NAMALWA (cell line): ENCODE results near the gene HAPLN1.
A peak's percentile ranks its signal among the peaks of the same experiment; 100 is the strongest.
"Not testable (repeated sequence)": the region's sequence is repeated elsewhere in the genome, so short reads cannot be mapped to it uniquely, and the experiment has no call there.

Source experiments
- DNase-seq: peaks from one replicate; pipeline ENCODE4 v3.0.0-alpha.2; 2015; ENCODE audit warnings: low spot score

Gene HAPLN1

DNA sequence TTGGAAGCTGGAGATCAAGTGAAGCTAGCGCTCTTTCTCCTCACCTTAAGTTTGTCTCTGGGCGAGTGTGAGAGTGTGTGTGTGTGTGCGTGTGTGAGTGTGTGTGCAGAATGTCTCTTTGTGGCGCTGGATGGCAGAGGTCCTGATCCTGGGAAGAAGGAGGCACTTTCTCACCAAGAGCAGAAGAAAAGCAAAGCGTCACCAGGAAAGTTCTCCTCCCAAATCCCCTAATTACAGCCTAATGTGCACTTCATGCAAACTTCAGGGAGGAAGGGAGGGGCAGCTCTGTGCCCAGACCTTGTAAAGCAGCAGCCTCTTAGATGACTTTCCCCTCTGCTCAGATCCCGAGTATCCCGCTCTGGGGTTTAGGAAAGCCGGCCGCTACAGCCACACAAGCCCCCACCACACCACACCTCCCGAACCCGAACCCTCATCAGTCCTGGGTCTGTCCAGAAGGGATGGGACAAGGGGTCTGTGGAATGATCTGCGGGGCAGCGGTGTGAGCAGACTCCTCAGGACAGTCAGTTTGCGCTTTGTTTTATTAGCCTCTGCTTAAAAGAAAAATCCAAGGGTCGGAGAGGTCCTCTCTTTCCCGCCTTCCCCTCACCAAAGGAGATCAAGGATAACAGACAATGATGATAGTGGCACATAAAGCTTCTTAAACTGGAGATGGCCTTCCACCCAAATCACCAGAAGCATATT, at the start of gene HAPLN1:
Gene HAPLN1, minus strand, starts transcription at position 20 of the 702 bp plus-strand sequence. CDS start 47,332 bp downstream, outside the sequence.
- DNase-seq = no peak

DNA sequence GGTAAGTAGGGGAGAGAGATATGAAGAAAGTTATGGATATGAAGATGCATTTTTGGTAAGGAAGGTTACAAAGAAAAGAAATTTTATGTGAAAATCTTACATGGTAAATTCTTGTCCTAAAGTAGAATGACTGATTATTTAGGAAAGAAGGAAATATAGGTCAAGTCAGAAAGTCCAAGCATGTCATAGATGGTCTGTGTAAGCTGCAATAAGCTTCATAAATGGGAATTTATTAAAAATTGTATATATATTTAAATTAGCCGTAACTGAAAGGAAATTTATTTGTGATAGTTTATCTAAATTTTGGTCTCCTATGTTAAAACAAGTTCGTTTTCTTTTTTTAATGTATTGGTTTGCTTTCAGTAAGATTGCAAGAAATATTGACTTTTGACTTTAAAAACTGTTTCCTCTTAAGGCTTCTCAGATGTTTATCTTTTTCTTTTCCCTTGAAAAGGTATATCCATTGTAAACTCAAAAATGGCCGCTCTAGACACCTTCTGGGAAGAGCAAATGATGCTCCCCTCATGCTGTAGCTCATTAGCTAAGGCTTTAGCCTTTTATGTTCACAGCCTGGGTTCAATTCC, 46.8 kb upstream of the HAPLN1 start:
- DNase-seq = peak; percentile 10

DNA sequence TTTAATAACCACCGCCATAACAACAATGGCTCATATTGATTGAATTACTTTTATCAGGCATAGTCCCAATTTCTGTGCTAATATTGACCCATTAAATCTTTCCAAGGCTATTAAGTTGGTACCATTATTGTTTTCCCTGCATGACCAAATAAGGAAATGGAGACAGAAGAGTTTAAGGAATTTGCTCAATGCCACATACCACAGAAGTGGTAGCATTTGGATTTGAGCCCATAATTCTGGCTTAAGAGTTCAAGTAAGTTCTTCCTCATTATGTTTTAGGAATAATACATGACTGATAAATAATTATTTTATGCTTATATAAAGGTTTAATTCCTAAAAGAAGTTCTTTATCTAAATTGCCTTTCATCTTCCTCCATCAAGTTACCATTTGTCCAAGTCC, 43.4 kb upstream of the HAPLN1 start:
- no peak for DNase-seq

DNA sequence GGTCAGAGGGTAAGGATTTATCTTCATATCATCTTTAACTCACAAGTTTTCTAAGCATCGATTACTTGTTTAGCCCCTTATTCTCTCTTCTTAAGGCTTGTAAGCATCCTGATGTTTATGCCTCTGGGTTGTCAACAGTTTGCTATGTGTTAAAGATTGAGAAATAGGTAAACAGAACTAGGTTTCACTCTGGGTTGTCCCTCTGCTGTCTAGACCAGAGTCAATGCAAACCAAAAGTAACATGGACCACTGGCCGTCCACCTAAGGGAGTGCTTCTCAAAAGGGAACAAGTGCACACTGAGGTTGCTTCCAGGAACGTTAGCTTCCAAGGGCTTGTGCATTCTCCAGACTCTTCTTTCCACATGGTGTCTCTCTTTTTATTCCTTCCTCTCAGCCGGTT, 39.9 kb upstream of the HAPLN1 start:
- no peak for DNase-seq

DNA sequence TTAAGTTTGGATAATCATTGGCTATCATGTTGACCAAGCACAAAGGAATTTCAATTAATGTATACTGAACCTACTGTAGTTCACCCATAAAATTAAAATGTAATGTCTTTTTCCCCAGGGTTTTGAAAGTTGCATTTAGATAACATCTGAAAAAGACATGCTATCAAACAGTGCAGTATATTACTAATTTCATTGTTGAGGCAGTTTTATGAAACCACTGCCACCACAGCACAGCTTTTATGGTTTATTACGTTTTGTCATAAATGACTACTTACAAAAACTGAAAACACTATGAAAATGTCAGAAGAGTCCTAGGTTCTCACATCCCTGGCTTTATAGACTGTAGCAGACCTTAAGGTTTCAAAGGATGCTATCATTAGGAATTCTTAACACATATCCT, 32.0 kb upstream of the HAPLN1 start:
- DNase-seq = no peak

DNA sequence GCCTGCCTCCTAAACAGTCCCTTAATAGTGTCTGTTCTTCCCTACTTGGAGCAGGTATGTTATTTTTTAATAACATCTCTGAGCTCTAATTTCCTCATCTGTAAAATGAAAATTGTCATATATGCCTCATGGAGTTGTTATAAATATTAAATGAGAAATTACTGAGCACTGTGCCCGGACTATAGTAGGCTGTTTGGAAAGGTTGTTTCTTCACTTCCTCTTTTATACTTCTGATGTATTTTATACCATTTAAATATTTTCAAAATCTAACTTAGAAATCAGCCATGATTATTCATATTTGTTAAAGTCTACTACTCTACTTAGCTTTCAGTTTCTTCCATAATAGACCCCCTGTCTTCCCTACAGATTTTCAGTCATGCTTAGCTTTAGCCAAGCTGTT, 30.5 kb upstream of the HAPLN1 start:
- DNase-seq = no peak

DNA sequence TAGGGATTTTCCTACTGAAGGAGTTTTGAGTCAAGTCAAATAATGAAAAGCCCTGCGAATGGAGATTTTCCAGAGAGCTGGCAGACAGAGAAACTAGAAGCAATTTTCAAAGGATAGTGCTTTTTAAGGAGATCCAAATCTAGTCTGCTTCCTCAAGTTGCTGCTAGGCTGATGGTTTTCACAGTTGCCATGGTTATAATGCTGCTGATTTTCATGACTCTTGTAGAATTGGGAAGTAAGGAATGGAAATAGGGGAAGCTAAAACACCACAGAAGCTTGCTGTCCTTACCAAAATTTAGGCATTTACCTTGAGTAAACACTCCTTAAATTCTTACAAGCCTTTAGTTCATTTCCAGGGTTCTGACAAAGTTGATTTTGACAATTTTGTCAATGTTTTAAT, 30.1 kb upstream of the HAPLN1 start:
- DNase-seq = no peak

DNA sequence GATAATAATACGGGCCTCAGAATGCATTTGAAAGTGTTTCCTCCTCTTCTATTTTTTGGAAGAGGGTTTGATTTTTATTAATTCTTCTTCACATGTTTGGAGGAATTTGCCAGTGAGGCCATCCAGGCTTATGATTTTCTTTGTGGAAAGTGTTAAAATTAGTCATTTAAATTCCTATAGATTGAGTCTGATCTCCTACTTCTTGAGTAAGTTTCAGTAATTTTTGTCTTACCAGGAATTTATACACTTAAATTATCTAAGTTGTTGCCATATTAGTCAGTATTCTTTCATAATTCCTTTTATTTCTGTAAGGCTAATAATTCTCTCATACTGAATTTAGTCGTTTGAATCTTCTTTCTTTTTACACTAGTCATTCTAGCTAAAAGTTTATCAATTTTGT, 25.2 kb upstream of the HAPLN1 start:
- no peak for DNase-seq

DNA sequence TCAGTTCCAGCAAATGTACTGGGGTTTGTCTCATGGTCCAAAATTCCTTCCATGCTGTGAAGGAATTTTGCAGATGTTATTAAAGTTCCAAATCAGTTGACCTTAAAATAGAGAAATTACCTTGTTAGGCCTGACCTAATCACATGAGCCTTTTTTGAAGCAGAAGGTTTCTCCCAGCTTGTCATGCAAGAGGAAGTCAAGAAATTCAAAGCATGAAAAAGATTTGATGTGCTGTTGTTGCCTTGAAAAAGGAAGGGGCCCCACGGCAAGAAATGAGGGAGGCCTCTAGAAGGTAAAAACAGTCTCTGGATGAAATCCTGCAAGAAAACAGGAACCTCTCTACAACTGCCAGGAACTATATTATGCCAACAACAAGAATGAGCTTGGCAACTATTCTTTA, 24.2 kb upstream of the HAPLN1 start:
- peak; percentile 9 for DNase-seq

DNA sequence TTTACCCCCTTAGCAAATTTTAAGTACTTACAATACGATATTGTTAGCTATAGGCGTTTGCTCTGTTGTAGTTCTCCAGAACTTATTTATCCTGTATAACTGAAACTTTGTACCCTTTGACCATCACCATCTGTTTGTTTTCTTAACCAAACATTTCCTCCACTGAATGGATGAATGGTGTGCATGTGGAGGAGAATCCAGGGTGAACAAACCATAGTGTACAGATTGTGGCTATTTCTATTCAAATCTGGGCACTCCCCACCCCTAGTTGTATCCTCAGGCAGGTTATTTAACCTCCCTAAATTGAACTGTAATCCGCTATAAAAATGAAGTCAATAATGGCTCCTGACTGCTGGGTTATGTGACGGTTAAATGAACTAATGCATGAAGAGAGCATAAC, 21.4 kb upstream of the HAPLN1 start:
- DNase-seq = no peak

DNA sequence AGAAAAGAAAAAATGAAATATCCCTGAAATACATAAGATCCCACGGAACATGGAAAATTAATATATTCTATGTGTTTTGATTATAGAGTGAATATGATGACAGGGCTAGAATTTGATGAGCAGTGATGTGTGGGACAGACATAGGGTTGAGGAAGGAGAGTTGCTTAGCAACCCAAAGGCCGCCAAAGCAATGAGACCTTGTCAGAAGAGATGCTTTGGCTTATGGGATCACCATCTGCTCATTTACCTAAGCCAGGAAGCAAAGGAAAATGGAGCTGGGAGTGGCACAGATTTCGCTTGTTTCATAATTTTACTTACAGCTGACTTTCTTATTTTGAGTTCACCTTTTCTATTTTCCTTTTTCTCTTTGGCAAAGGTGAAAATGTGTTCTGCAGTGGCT, 20.9 kb upstream of the HAPLN1 start:
- DNase-seq = peak; percentile 18

DNA sequence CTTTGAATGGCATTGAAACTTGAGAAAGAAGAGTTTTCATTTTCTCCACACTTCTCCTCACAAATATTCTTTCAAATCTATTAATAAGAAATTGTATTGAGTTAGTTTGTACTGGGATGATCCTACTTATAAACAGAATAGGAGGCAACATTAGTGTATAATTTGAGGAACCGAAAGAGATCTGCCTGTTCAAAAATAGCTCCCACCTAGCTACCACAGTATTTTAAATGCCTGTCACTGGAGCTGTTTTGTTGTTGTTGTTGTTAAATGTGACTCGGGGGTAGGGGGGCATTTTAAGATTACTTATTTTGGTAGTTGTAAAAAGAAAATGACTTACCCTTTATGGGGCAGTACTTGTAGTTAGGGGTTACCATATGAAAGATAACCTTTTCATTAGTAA, 20.1 kb upstream of the HAPLN1 start:
- DNase-seq = peak; percentile 57

DNA sequence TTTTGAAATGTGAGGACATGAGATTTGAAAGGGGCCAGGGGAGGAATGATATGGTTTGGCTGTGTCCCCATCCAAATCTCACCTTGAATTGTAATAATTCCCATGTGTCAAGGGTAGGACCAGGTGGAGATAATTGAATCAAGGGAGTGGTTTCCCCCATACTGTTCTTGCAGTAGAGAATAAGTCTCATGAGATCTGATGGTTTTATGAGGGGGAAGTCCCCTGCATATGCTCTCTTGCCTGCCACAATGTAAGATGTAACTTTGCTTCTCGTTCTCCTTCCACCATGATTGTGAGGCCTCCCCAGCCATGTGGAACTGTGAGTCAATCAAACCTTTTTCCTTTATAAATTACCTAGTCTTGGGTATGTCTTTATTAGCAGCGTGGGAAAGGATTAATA, 15.5 kb upstream of the HAPLN1 start:
- not testable (repeated sequence) for DNase-seq

DNA sequence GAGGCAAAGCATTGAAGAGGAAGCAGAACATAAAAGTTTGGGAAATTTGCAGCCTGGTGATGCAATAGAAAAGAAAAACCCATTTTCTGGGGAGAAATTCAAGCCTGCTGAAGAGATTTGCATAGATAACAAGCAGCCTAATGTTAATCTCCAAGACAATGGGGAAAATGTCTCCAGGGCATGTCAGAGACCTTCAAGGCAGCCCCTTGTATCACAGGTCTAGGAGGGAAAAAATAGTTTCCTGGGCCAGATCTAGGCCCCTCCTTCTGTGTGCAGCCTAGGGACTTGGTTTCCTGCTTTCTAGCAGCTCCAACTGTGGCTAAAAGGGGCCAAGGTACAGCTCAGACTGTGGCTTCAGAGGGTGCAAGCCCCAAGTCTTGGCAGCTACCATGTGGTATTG, 14.4 kb upstream of the HAPLN1 start:
- not testable (repeated sequence) for DNase-seq

DNA sequence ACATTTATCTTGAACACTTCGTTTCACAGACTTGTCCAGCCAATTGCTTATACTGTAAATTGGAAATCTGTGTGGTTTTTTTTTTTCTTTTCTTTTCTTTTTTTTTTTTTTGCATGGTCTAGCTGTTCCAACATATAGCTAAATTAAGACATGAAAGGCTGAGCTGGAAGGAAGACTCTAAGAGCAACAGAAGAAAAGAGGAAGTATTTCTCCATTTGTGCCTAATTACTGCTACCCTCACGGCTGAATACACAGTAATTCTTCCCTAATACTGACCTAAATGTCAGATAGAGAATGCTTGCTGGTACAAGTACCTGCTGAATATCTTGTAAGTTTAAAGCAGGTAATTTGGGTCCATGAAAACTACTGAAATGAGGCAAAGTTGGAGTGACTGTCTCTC, 11.0 kb upstream of the HAPLN1 start:
- peak; percentile 48 for DNase-seq

DNA sequence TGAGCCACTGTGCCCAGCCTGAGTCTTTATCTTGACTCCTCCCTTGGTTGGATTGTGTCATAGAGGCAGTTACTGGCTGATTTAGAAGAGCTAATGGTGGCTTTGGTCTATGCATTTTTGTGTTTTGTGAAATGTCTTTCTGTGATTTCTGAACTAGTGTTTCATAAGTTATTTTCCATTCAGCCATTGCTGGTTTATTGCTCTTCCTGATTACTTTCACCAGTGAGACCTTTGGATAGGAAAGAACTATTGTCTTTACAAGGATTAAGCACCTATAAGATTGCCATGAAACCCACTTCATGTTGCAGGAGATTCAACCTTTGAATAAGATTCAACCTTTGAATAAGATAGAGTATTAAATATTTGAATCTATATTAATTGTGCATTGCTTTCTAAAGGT, 8.7 kb upstream of the HAPLN1 start:
- DNase-seq = no peak

DNA sequence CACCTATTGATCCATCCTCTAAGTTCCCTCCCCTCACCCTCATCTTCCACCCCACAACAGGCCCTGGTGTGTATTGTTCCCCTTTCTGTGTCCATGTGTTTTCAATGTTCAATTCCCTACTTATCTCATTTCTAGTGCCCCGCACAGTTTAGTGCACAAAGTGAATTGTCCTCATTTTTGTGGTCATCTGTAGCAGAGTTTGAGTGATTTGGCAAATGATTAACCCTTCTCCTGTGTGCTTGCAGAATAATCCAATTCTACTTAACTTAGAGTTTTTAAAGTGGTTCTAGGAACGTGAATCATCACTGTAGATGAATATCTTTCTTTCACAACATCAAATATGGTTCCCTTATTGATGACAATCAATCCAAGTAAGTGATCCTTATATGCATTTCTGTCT, 6.3 kb upstream of the HAPLN1 start:
- no peak for DNase-seq

DNA sequence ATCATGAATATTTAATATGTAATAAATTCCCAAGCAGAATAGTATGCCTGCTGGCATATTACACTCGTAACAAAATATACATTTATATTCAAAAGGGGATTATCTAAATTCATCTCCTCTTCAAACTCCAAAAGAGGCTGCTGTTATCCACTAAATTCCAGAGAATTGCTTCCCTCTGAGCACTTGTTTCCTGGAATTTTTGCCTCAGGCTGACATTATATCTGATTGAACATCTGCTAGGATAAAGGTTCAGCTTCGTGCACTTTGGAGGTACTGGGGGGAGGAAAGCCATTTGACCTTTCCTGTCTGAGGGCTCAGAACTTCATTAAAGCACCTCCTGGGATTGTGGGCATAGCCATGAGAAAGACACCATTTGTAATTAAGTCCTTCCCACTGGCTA, 4.3 kb upstream of the HAPLN1 start:
- DNase-seq = no peak

DNA sequence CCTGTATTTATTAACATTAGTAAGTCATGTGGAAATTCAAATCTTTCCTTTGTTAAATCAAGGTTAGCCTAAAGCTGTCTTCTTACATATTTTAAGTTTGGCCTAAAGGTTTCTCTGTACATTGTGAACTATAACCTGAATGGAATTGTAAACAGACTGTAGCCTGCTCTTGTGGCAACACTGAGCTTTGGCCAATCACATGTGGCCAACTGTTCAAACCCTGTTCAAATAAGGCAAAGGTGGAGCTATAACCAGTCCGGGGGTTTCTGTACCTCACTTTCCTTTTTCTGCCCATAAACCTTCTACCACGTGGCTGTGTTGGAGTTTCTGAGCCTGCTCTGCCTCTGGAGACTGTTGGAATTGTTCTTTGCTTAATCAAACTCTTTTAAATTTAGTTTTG, 3.3 kb upstream of the HAPLN1 start:
- DNase-seq = no peak

DNA sequence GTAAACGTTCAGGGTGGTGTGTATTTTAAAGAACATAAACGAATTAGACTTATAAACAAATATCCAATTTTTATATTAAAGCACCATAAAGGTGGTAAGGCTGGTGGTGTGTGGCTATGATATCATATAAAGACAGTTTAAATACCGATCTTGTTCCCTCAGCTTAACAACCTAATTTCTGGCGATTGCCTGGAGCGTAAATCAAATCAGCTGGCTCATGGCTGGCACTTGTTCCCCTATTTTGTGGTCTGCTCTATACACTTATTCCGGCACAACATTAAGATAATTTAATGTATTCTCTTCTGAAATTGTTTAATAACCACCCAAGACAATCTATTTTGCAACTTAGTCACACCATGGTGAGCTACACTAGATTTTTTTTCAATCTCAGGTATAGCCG, 2.4 kb upstream of the HAPLN1 start:
- no peak for DNase-seq

DNA sequence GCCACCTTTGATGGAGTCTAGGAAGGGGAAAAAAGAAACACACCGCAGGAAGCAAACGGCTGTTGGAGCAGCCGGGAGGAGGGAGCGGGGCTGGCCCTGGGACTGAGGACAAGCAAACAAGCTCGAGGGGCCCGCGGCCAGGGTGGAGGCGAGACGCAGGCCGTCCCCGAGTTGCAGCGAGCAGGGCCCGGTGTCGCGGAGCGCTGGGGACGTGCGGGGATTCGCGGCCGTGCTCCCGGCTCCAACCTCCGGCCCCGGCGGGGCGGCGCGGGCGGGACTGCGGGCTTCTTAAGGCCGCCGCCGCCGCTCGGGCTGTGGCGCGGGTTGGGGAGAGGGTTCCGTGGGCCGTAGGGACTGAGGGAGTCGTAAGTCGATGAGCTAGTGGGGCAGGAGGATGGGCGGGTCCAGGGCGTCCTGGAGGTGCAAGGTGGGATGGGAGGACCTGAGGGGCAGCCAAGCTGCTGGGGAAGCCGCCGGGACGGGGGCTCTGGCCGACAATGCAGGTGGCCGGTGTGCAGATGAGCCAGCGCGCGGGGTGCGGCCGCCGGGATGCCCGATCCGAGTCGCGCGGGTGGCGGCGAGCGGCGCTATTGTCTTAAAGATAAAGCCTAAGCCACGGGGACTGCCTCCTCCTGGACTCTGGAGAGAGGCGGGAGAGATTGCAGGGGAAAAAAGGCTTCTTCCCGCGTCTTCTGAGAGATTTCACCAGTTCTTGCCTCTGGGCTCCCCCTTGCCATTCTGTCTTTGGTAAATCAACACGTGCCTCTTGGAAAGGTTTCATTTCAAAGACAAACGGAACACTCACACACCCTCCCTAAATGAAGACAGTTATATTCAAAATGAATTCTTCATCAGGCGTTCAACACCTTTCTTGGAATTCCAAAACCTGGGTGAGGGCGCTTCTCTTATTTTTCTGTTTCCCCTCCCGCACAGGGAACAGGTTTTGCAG, 1.6 kb upstream of the HAPLN1 start:
- no peak for DNase-seq

DNA sequence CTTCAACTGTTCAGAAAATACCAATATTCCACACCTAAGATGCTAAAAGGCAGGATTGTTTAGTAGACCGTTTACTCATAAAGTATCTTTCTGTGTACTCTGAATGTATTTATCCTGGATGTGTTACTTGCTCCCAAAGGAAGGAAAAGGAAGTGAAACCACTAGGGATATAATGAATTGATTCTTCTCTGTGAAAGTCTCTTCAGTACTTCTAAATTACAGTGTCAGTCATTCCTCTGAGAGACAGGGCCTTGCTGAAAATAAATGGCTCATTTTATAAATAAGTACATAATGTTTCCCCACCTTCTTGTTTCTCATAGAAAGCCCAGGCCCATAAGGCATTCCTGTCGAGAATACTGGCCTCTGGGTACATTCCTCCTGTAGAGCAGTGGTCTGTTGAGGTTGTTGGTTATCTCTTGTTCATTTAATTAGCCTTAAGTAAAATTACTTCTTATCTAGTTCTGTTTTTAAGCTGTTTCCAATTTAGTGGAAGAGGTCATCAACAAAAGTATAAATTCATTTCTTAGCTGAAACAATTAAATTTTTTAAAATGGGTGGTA, 1.6 kb downstream of the HAPLN1 start:
- DNase-seq = no peak
